Hepatocyte (in vitro differentiated cells): Measurements from ENCODE around the gene TAF1C. TPM values are rescaled to one million over a fixed set of nuclear protein-coding genes. Genes with fewer than 3 reads are reported as not detected.
A peak's percentile ranks its signal among the peaks of the same experiment; 100 is the strongest.

Source experiments
- DNase-seq: peaks from one replicate; pipeline ENCODE4 v3.0.0-alpha.2; 2016; ENCODE audit warnings: low spot score
- H2AFZ ChIP-seq: fragments of 200-600 bp; sonication (generic); 2 replicates; pipeline ENCODE4 v1.6.0; 2016; ENCODE audit warnings: antibody characterized with exemption, mild to moderate bottlenecking
- H3K27ac ChIP-seq: fragments of 200-600 bp; sonication (generic); 2 replicates; pipeline ENCODE4 v1.5.1; 2016; ENCODE audit warnings: mild to moderate bottlenecking
- H3K27me3 ChIP-seq: fragments of 200-600 bp; sonication (generic); 2 replicates; pipeline ENCODE4 v1.6.1; 2016
- H3K36me3 ChIP-seq: fragments of 200-600 bp; sonication (generic); replicated peaks from 2 replicates; pipeline ENCODE4 v1.5.1; 2016; ENCODE audit warnings: low read depth; ENCODE audit not compliant: insufficient read depth
- H3K4me1 ChIP-seq: fragments of 200-600 bp; sonication (generic); 2 replicates; pipeline ENCODE4 v1.5.1; 2016; ENCODE audit warnings: mild to moderate bottlenecking, moderate library complexity; ENCODE audit not compliant: insufficient read depth
- H3K4me2 ChIP-seq: fragments of 200-600 bp; sonication (generic); 2 replicates; pipeline ENCODE4 v1.6.0; 2016
- H3K4me3 ChIP-seq: fragments of 200-600 bp; sonication (generic); 2 replicates; pipeline ENCODE4 v1.5.1; 2016; ENCODE audit warnings: mild to moderate bottlenecking
- H3K79me2 ChIP-seq: fragments of 200-600 bp; sonication (generic); 2 replicates; pipeline ENCODE4 v1.6.0; 2017; ENCODE audit warnings: mild to moderate bottlenecking
- H3K9me2 ChIP-seq: fragments of 200-600 bp; sonication (generic); replicated peaks from 2 replicates; pipeline ENCODE4 v1.6.0; 2017; ENCODE audit warnings: mild to moderate bottlenecking; ENCODE audit not compliant: insufficient read depth
- H3K9me3 ChIP-seq: fragments of 200-600 bp; sonication (generic); 2 replicates; pipeline ENCODE4 v1.5.1; 2016; ENCODE audit warnings: low read depth, mild to moderate bottlenecking
- H4K20me1 ChIP-seq: fragments of 200-600 bp; sonication (generic); 2 replicates; pipeline ENCODE4 v1.6.0; 2016; ENCODE audit warnings: mild to moderate bottlenecking; ENCODE audit not compliant: insufficient read depth, poor library complexity, severe bottlenecking
- CTCF ChIP-seq: fragments of 200-600 bp; sonication (generic); IDR thresholded peaks from 2 replicates; pipeline ENCODE4 v1.5.1; 2016; ENCODE audit warnings: antibody characterized with exemption, mild to moderate bottlenecking; ENCODE audit not compliant: poor library complexity
- EZH2 ChIP-seq: fragments of 200-600 bp; sonication (generic); IDR thresholded peaks from 2 replicates; pipeline ENCODE4 v1.6.1; 2016; ENCODE audit warnings: antibody characterized with exemption, mild to moderate bottlenecking, borderline replicate concordance
- EZH2phosphoT487 ChIP-seq: fragments of 200-600 bp; sonication (generic); IDR thresholded peaks from one replicate; pipeline ENCODE4 v1.6.1; 2018; ENCODE audit warnings: antibody characterized with exemption, mild to moderate bottlenecking, low read depth, moderate library complexity; ENCODE audit not compliant: unreplicated experiment, severe bottlenecking
- WGBS: methylation state at CpG from one replicate; pipeline ENCODE4 v1.1.6; 2016; ENCODE audit warnings: low lambda C conversion rate; ENCODE audit errors: missing lambda C conversion rate; 5-methylcytosine and 5-hydroxymethylcytosine counted together
- polyA plus RNA-seq: library from polyadenylated mRNA; unstranded; fragments of >200 nt; fragmentation: Nextera tagmentation; extraction: Ambion mirVana; gene quantifications from 2 replicates; pipeline ENCODE4 v1.2.1, GENCODE V29; 2016
- total RNA-seq: library from RNA; depleted of rRNA; stranded (reverse); fragments of >200 nt; gene quantifications from 2 replicates; pipeline ENCODE4 v1.2.3, GENCODE V29; 2014

Gene TAF1C
- total and polyA plus RNA-seq, 2 experiments from 2014 or later: 30.2 to 39.2 TPM

- no peak overlapping the region for H2AFZ ChIP-seq
- WGBS: 86% methylated on average over 34 of the region's 34 CpGs
Observed at GRCh38 chr16:84194470-84195200, 7.8 kb upstream of the TAF1C start.

GRCh38 chr16:84194018-84194417 is 7.2 kb upstream of the TAF1C start:
- no peak for DNase-seq

More at GRCh38 chr16:84194470-84195200, 7.8 kb upstream of the TAF1C start:
- no peaks in the 10 kb centered on the region for H3K27me3 ChIP-seq
- peak; percentile 3 for DNase-seq
- no peaks in the 10 kb centered on the region for H3K9me2 ChIP-seq
- H3K4me3 ChIP-seq: no peak overlapping the region
- no peaks in the 10 kb centered on the region for H3K9me3 ChIP-seq
- no peaks in the 10 kb centered on the region for H3K79me2 ChIP-seq
- no peak overlapping the region for H3K4me2 ChIP-seq
- no peaks in the 10 kb centered on the region for H4K20me1 ChIP-seq
- no peak for TF ChIP-seq EZH2phosphoT487
- TF ChIP-seq EZH2: no peak
- no peak for TF ChIP-seq CTCF
- H3K4me1 ChIP-seq: no peaks in the 10 kb centered on the region
- no peaks in the 10 kb centered on the region for H3K36me3 ChIP-seq
- no peak overlapping the region for H3K27ac ChIP-seq

GRCh38 chr16:84193480-84193879 is 6.6 kb upstream of the TAF1C start:
- H4K20me1 ChIP-seq: no peaks in the 10 kb centered on the region
- no peaks in the 10 kb centered on the region for H3K9me3 ChIP-seq
- no peak overlapping the region for H3K4me3 ChIP-seq
- H3K79me2 ChIP-seq: no peaks in the 10 kb centered on the region
- H2AFZ ChIP-seq: no peak overlapping the region
- no peaks in the 10 kb centered on the region for H3K27me3 ChIP-seq
- H3K4me1 ChIP-seq: no peaks in the 10 kb centered on the region
- H3K9me2 ChIP-seq: no peaks in the 10 kb centered on the region
- no peak overlapping the region for H3K27ac ChIP-seq
- 85% methylated on average over 7 of the region's 7 CpGs for WGBS
- no peak overlapping the region for H3K4me2 ChIP-seq
- no peak for TF ChIP-seq CTCF
- TF ChIP-seq EZH2phosphoT487: no peak
- no peak for TF ChIP-seq EZH2
- no peak for DNase-seq
- no peaks in the 10 kb centered on the region for H3K36me3 ChIP-seq

More at GRCh38 chr16:84194018-84194417, 7.2 kb upstream of the TAF1C start:
- 93% methylated on average over 11 of the region's 11 CpGs for whole genome bisulfite sequencing
- Histone ChIP-seq H3K36me3 (no peaks in the 10 kb centered on the region), H3K27ac (no peak overlapping the region), H3K4me1 (no peaks in the 10 kb centered on the region), H3K9me2 (no peaks in the 10 kb centered on the region), H3K4me3 (no peak overlapping the region), H3K4me2 (no peak overlapping the region), H3K9me3 (no peaks in the 10 kb centered on the region), H4K20me1 (no peaks in the 10 kb centered on the region), H3K79me2 (no peaks in the 10 kb centered on the region), H3K27me3 (no peaks in the 10 kb centered on the region), H2AFZ (no peak overlapping the region)
- no peak for TF ChIP-seq EZH2phosphoT487
- TF ChIP-seq EZH2: no peak
- no peak for TF ChIP-seq CTCF
